ENCODE data around the gene DENND1A. TPM values are rescaled to one million over a fixed set of nuclear protein-coding genes. Genes with fewer than 3 reads are reported as not detected.

Gene DENND1A
- total RNA-seq, 1 experiment from 2014 or later = 19.7 TPM

GRCh38 chr9:123655681-123656423 is 274.1 kb downstream of the DENND1A start:
- no peaks in the 10 kb centered on the region for H3K4me1 ChIP-seq (ENCODE audit: control insufficient read depth, insufficient read depth, low read length)
- DNase-seq (ENCODE audit: low read depth, low spot score) = no peak
- no peak for TF ChIP-seq POLR2AphosphoS5 (IDR thresholded peaks at IDR 0.05; ENCODE audit: low read depth, low read length)
- TF ChIP-seq, protein P1, sequence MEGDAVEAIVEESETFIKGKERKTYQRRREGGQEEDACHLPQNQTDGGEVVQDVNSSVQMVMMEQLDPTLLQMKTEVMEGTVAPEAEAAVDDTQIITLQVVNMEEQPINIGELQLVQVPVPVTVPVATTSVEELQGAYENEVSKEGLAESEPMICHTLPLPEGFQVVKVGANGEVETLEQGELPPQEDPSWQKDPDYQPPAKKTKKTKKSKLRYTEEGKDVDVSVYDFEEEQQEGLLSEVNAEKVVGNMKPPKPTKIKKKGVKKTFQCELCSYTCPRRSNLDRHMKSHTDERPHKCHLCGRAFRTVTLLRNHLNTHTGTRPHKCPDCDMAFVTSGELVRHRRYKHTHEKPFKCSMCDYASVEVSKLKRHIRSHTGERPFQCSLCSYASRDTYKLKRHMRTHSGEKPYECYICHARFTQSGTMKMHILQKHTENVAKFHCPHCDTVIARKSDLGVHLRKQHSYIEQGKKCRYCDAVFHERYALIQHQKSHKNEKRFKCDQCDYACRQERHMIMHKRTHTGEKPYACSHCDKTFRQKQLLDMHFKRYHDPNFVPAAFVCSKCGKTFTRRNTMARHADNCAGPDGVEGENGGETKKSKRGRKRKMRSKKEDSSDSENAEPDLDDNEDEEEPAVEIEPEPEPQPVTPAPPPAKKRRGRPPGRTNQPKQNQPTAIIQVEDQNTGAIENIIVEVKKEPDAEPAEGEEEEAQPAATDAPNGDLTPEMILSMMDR (IDR thresholded peaks at IDR 0.05) = no peak
- TF ChIP-seq TCF7L2 (IDR thresholded peaks at IDR 0.05; ENCODE audit: low read depth, low read length) = no peak
- no peak for TF ChIP-seq REST (IDR thresholded peaks at IDR 0.05; ENCODE audit: insufficient read depth in 1 of 2, low read depth in 2 of 2, low read length in 1 of 2)
- no peak for TF ChIP-seq SIN3A (IDR thresholded peaks at IDR 0.05; ENCODE audit: borderline replicate concordance, insufficient read depth, low read depth, low read length)
- H3K9me3 ChIP-seq (ENCODE audit: control insufficient read depth, insufficient read depth, low read depth, low read length) = no peaks in the 10 kb centered on the region
- no peak overlapping the region for H3K4me3 ChIP-seq (ENCODE audit: low read depth in 2 of 2, low read length in 2 of 2)
- no peak for ATAC-seq
- BruUV-seq (replicated peaks) = no TSS peak
- no peaks in the 10 kb centered on the region for H3K27me3 ChIP-seq (ENCODE audit: control insufficient read depth, insufficient read depth, low read length)
- ChIA-PET CTCF (no interaction called here), POLR2A (no interaction called here)
- in situ Hi-C loops (cut with HindIII; ENCODE audit: low pct_unique_long_range_greater_than_20kb, low sequenced_read_pairs) (no loop called here), intact Hi-C loops (cut with micrococcal nuclease; ENCODE audit: unreplicated experiment) (no loop called here)
- no peaks in the 10 kb centered on the region for H3K36me3 ChIP-seq (ENCODE audit: control insufficient read depth, insufficient read depth, low read length)
- no peak overlapping the region for H3K27ac ChIP-seq (ENCODE audit: low read length)

DNA sequence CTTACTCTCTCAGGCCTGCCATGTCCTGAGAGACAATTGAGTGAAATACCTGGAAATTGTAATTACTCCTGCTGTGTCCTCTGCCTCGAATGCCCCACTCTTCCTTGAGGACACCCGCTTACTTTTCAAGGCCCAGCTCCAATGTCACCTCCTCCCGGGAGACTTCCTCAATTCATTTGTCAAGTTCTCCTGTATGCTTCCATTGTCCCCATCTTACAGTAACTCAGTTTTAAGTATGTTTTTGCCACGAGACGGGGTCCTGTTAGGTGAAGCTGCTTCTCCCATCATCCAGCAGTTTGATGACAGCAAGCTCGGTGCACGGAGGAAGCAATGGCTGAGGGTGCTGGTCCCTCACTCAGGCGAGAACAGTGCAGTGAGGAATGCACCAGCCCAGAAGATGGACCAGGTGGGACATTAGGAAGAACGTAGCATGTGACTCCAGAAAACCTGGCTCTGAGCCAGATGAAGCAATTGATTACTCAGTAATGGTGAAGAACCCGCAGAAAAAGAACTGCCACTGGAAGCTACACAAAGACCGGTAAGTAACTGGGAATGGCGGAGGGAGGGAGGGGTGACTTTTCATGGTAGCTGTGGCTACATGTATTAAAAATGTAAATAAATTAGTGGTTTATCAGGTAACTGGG is 274.8 kb downstream of the DENND1A start:
- Histone ChIP-seq H3K4me3 (ENCODE audit: low read depth in 2 of 2, low read length in 2 of 2) (no peak overlapping the region), H3K36me3 (ENCODE audit: control insufficient read depth, insufficient read depth, low read length) (no peaks in the 10 kb centered on the region), H3K4me1 (ENCODE audit: control insufficient read depth, insufficient read depth, low read length) (no peaks in the 10 kb centered on the region), H3K27me3 (ENCODE audit: control insufficient read depth, insufficient read depth, low read length) (no peaks in the 10 kb centered on the region), H3K9me3 (ENCODE audit: control insufficient read depth, insufficient read depth, low read depth, low read length) (no peaks in the 10 kb centered on the region), H3K27ac (ENCODE audit: low read length) (no peak overlapping the region)
- in situ Hi-C loops (cut with HindIII; ENCODE audit: low pct_unique_long_range_greater_than_20kb, low sequenced_read_pairs) (no loop called here), intact Hi-C loops (cut with micrococcal nuclease; ENCODE audit: unreplicated experiment) (no loop called here)
- no peak for TF ChIP-seq POLR2AphosphoS5 (IDR thresholded peaks at IDR 0.05; ENCODE audit: low read depth, low read length)
- TF ChIP-seq REST (IDR thresholded peaks at IDR 0.05; ENCODE audit: insufficient read depth in 1 of 2, low read depth in 2 of 2, low read length in 1 of 2) = no peak
- TF ChIP-seq SIN3A (IDR thresholded peaks at IDR 0.05; ENCODE audit: borderline replicate concordance, insufficient read depth, low read depth, low read length) = no peak
- TF ChIP-seq, protein P1 (IDR thresholded peaks at IDR 0.05) = no peak
- TF ChIP-seq TCF7L2 (IDR thresholded peaks at IDR 0.05; ENCODE audit: low read depth, low read length) = no peak
- ATAC-seq (no peak), DNase-seq (ENCODE audit: low read depth, low spot score) (no peak)
- ChIA-PET CTCF (no interaction called here), POLR2A (no interaction called here)
- BruUV-seq (replicated peaks) = no TSS peak
